ENCODE results near the gene GRK6. TPM values are rescaled to one million over a fixed set of nuclear protein-coding genes. Genes with fewer than 3 reads are reported as not detected.

The GRK6 gene
- total and polyA plus RNA-seq, 9 of the 15 experiments (the other 6 are each of a cell fraction or from before 2014, with no cell fraction given): 0.63 to 122 (median 44.5) TPM

- TF ChIP-seq OTX1 (CRISPR knock-in tag; IDR thresholded peaks at IDR 0.05): no peak
- TF ChIP-seq MCM5 (IDR thresholded peaks at IDR 0.05; ENCODE audit: low read depth): no peak
- TF ChIP-seq ZNF224 (CRISPR knock-in tag; IDR thresholded peaks at IDR 0.05): no peak
- no peak for TF ChIP-seq ZNF780A (CRISPR knock-in tag; IDR thresholded peaks at IDR 0.05)
- TF ChIP-seq ZNF668 (CRISPR knock-in tag; IDR thresholded peaks at IDR 0.05): no peak
- no peak for TF ChIP-seq BACH1 (tag; IDR thresholded peaks at IDR 0.05)
These were observed 28.0 kb downstream of the GRK6 start (continued) for GRCh38 chr5:177454397-177455035.

DNA sequence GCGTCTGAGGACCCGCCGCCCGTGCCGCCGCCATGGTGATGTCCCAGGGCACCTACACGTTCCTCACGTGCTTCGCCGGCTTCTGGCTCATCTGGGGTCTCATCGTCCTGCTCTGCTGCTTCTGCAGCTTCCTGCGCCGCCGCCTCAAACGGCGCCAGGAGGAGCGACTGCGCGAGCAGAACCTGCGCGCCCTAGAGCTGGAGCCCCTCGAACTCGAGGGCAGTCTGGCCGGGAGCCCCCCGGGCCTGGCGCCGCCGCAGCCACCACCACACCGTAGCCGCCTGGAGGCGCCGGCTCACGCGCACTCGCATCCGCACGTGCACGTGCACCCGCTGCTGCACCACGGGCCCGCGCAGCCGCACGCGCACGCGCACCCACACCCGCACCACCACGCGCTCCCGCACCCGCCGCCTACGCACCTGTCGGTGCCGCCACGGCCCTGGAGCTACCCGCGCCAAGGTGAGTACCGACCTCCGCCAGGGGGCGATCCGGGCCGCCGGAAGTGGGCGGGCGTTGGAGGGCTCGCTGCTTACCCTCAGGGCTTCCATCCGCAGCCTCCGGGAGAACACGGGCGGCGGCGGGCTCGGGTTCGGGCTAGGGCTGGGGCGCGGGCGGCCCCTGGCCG is 28.7 kb downstream of the GRK6 start:
- peaks cover 16% of the 10 kb centered on the region; the same call in 1 of the 2 replicates for H4K20me1 ChIP-seq (replicated peaks; ENCODE audit: control insufficient read depth, insufficient read depth, low read length)
- ChIA-PET CTCF (ENCODE audit: low intra/inter-chr PET ratio) (interaction anchor here (0.6 to 6.2 kb wide), 9 partner anchors 44 to 384 kb away, joined by 3 to 107 read pairs (median 8); no protein-coding TSS in a partner anchor), POLR2A (interaction anchor here (0.6 to 2.0 kb wide), 26 partner anchors 8 to 1014 kb away, joined by 3 to 13 read pairs (median 3); partner anchors contain the start of genes MXD3 and PRR7)
- BruUV-seq (replicated peaks): no TSS peak
- H3K4me2 ChIP-seq (ENCODE audit: insufficient read depth, low read length): peak overlapping the region; percentile 88
- peaks cover 0 to 61% of the 10 kb centered on the region in 2 experiments; a peak in 3 of 5 replicates for H3K4me1 ChIP-seq (replicated peaks in 1 of 2; ENCODE audit: control insufficient read depth in 2 of 2, insufficient read depth in 2 of 2, low read length in 2 of 2)
- peaks cover 10% of the 10 kb centered on the region; the same call in 2 of the 3 replicates for H3K79me2 ChIP-seq (ENCODE audit: control insufficient read depth, insufficient read depth, low read length)
- ATAC-seq (peak; percentile 77), DNase-seq (ENCODE audit: extremely low read depth in 1 of 4, low spot score in 3 of 4) (peak; percentile 81 to 93 (median 86)), FAIRE-seq (peak; percentile 87)
- peak overlapping the region; percentile 69 to 97 for H3K9ac ChIP-seq (ENCODE audit: insufficient read depth in 1 of 2, low read depth in 2 of 2, low read length in 2 of 2)
- no peaks in the 10 kb centered on the region for H3K9me3 ChIP-seq (replicated peaks; ENCODE audit: control insufficient read depth, insufficient read depth, low read depth, low read length)
- peaks cover 3% of the 10 kb centered on the region for H3K9me1 ChIP-seq (ENCODE audit: control insufficient read depth, insufficient read depth, low read length)
- intact Hi-C loops (cut with micrococcal nuclease) (loop anchor here (2.0 kb wide), 1 partner anchor 28 kb away; the partner anchor contains the start of gene GRK6), in situ Hi-C loops (cut with MboI) (loop anchor here (10.0 kb wide), 1 partner anchor 340 kb away; no protein-coding TSS in a partner anchor)
- peak overlapping the region; percentile 88 for H3K4me3 ChIP-seq
- WGBS (ENCODE audit: insufficient coverage, low coverage, missing lambda C conversion rate): under 1% methylated on average over 53 of the region's 80 CpGs
- peaks cover 31% of the 10 kb centered on the region; the same call in 1 of the 3 replicates for H3K36me3 ChIP-seq (ENCODE audit: control insufficient read depth, insufficient read depth, low read length)
- no peaks in the 10 kb centered on the region for H3K27me3 ChIP-seq (ENCODE audit: control insufficient read depth in 2 of 2, insufficient read depth in 2 of 2, low read length in 2 of 2)
- H2AFZ ChIP-seq (ENCODE audit: low read depth, low read length): peak overlapping the region; percentile 94
- H3K27ac ChIP-seq (ENCODE audit: extremely low read depth, low read depth, low read length): peak overlapping the region; percentile 91
- 0 out of 2 replicates have a peak, but pooled peaks have one; percentile 68 for TF ChIP-seq DMBX1 (CRISPR knock-in tag; IDR thresholded peaks at IDR 0.05; ENCODE audit: borderline replicate concordance)
- peak; percentile 14; the same call in 1 of the 2 replicates for TF ChIP-seq NFE2 (IDR thresholded peaks at IDR 0.05; ENCODE audit: low read depth)
- peak; percentile 65 for TF ChIP-seq CCNT2 (IDR thresholded peaks at IDR 0.05; ENCODE audit: borderline replicate concordance, extremely low read depth, insufficient read length, low read depth, low read length)
- TF ChIP-seq MTA2 (IDR thresholded peaks at IDR 0.05; ENCODE audit: low read depth): no peak
- no peak for TF ChIP-seq ZBTB9 (CRISPR knock-in tag; IDR thresholded peaks at IDR 0.05)
- TF ChIP-seq SMC3 (conservative IDR thresholded peaks at IDR 0.05; ENCODE audit: insufficient read depth, low read depth, low read length): peak; percentile 42; the same call in 1 of the 2 replicates
- TF ChIP-seq CREB5 (CRISPR knock-in tag; IDR thresholded peaks at IDR 0.05): no peak
- TF ChIP-seq ZNF324 (CRISPR knock-in tag; IDR thresholded peaks at IDR 0.05): no peak
- TF ChIP-seq PTRF (tag; IDR thresholded peaks at IDR 0.05): no peak
- no peak for TF ChIP-seq KDM1A (IDR thresholded peaks at IDR 0.05)
- TF ChIP-seq ZNF431 (CRISPR knock-in tag; IDR thresholded peaks at IDR 0.05): peak; percentile 31; the same call in 1 of the 2 replicates

All from K562 (cell line).